ENCODE measurements around the gene DIO1.

DIO1 gene

DNA sequence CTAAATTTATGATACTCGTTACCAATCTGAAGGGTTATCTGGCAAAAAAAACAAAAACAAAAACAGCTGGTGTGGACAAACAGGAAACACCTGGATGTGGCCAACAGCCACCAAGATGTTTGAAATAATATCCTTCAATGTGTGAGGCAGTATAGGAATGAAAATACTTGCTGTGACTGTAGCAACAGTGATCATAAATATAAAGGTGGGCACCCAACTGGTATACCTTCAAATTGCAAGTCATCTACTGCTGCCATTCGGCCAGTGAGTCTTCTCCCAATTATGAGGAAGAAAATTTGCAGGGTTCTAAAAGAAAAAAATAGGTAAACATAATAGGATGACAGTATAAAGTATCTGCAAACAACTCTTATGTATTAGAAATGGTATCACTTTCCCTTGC, 5.3 kb upstream of the DIO1 start:
- TF ChIP-seq, protein P1, sequence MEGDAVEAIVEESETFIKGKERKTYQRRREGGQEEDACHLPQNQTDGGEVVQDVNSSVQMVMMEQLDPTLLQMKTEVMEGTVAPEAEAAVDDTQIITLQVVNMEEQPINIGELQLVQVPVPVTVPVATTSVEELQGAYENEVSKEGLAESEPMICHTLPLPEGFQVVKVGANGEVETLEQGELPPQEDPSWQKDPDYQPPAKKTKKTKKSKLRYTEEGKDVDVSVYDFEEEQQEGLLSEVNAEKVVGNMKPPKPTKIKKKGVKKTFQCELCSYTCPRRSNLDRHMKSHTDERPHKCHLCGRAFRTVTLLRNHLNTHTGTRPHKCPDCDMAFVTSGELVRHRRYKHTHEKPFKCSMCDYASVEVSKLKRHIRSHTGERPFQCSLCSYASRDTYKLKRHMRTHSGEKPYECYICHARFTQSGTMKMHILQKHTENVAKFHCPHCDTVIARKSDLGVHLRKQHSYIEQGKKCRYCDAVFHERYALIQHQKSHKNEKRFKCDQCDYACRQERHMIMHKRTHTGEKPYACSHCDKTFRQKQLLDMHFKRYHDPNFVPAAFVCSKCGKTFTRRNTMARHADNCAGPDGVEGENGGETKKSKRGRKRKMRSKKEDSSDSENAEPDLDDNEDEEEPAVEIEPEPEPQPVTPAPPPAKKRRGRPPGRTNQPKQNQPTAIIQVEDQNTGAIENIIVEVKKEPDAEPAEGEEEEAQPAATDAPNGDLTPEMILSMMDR (conservative IDR thresholded peaks at IDR 0.05; ENCODE audit: low read depth, low read length): no peak
- no peak for DNase-seq (ENCODE audit: low read depth)
- peak overlapping the region; percentile 94 for H3K4me3 ChIP-seq (ENCODE audit: low read length)

DNA sequence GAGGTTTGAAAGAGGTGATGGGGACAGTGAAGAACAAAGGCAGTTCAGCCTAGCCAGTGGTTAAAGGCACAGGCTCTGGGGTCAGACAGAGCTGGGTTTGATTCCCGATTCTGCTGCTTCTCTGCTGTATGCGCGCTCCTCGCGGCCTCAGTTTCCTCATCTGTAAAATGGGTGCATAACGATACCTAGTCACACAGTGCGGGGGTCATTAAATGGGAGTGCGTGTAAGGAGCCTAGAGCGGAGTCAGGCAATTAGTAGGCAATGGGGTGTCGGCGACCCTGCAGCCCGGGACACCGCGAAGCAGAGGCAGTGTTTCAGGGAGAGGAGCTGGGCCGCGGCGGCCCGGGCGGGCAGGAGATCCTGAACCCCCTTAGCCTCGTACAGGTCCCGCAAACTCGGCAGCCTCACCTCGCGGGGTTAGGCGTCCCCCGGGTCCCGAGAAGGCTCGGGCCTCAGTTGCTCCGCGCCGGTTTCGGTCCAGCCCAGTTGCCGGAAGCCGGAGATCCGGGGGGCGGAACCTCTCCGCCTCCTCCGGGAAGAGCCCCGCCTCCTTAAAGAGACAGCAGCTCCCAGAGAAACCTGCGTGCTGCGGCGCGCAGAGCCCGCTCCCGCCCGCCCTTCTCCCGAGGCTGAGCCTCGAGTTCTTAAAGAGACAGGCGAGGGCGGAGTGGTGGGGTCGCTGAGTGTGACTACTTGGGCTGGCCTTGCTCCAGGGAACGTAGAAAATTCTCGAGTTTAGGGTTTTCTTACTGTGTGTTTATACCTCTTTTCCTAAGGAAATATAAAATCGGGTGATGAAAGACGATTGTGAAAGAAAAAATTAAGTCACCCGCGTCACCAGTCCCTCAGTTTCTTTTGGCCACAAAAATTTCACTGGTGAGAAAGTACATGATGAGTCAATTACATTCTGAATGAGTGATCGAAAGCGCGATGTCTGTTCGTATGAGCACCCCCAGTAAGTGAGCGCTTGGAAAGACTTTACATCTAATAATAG, 4.4 kb upstream of the DIO1 start, which contains the start of gene YIPF1:
Gene YIPF1 (minus strand): TSS at position 494 of the 995 bp plus-strand sequence. CDS start 860 bp downstream, outside the sequence.
- TF ChIP-seq, protein P1 (conservative IDR thresholded peaks at IDR 0.05; ENCODE audit: low read depth, low read length): no peak
- H3K4me3 ChIP-seq (ENCODE audit: low read length): peak within 1 kb of the TSS; percentile 94
- peak; percentile 57 for DNase-seq (ENCODE audit: low read depth)

DNA sequence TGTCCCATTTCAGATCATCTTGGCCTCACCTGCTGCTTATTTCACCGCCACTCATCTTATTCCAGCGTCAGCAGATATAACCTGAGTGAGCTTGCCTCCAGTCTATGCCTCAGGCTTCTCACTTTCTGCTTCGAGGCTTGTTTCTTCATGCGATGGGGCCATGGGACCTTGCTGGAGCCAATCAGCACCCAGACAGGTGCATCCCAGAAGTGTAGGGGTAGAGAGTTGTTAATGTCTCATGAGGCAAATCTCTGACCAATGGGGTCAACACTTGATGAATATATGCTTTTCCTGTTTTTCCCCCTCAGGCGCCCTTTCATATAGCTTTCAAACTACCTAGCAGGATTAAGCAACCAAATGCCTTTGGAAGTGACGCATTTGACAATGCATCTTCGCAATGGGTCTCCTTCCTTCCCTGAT, 3.5 kb upstream of the DIO1 start:
- TF ChIP-seq, protein P1 (conservative IDR thresholded peaks at IDR 0.05; ENCODE audit: low read depth, low read length): no peak
- no peak for DNase-seq (ENCODE audit: low read depth)
- H3K4me3 ChIP-seq (ENCODE audit: low read length): peak overlapping the region; percentile 94

DNA sequence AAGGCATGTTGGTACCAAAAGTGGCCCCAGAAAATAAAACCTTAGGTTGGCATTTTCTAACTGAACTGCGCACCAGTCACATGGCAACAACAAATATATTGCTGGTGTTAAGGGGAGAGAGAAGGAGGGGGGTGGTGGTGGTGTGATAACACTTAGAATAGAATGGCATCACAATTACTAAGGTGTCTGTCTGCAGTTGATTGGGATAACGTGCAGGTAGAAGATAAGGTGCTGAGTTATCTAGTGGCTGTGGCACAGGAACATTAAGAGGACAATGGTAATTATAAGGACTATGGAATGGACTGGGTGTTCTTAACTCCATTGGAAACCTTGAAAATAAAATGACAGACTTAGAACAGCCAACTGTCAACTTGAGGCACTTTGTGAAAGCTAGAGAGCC, 3.0 kb upstream of the DIO1 start:
- H3K4me3 ChIP-seq (ENCODE audit: low read length): no peak overlapping the region
- no peak for DNase-seq (ENCODE audit: low read depth)
- TF ChIP-seq, protein P1 (conservative IDR thresholded peaks at IDR 0.05; ENCODE audit: low read depth, low read length): no peak

DNA sequence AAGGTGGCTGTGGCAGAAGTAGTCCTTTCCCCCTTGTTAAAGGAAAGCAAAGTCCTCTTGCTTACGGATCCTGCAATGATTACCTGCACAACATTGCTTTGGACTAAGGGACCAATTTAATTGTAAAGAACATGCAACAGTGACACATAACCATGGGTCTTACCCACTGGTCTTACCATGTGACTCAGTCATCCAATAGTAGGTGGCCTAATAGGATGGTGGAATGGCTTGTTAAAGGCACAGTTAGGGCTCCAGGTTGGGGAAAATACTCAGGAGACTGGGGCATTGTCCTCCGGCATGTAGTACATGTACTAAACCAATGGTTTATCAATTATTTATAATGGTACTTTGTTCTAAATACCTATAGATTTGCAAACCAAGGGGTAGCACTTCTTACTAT, 2.3 kb upstream of the DIO1 start:
- TF ChIP-seq, protein P1 (conservative IDR thresholded peaks at IDR 0.05; ENCODE audit: low read depth, low read length): no peak
- DNase-seq (ENCODE audit: low read depth): no peak
- H3K4me3 ChIP-seq (ENCODE audit: low read length): no peak overlapping the region

DNA sequence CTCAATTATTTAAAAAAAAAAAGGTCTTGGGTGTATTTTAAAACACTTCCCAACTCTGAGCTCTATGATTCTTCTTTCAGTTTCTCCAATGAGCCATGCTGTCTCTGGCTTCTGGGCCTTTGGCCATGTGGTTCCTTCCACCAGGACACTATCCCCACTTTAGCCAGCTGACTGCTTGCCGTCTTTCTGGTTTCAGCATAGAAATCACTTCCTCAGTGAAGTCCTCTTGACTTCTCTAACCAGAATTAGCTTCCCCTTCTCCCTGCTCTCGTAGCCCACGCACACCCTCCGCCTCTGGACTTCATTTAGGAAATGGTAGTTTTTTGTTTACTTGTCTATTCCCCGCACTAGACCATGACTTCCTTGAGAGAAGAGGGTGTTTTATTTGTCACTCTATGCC, 1.1 kb upstream of the DIO1 start:
- H3K4me3 ChIP-seq (ENCODE audit: low read length): no peak overlapping the region
- no peak for DNase-seq (ENCODE audit: low read depth)
- TF ChIP-seq, protein P1 (conservative IDR thresholded peaks at IDR 0.05; ENCODE audit: low read depth, low read length): no peak

DNA sequence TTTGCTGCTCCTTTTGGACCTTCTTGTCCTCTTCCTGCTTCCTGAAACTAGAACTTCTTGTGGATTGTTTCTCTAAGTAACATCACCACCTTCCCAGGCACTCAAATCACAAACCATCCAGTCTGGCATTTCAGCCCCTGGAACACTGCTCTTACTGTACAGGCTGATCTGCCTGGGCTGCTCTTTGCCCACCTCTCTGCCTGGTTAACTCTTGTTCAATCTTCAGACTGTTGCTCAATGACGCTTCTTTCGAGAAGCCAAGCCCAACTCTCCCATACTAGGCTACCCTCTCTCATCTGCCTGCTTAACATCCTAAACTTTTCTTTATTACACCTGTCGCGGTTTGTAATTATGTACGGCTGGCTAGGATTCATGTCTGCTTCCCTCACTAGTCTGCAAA, 657 bp downstream of the DIO1 start:
- TF ChIP-seq, protein P1 (conservative IDR thresholded peaks at IDR 0.05; ENCODE audit: low read depth, low read length): no peak
- DNase-seq (ENCODE audit: low read depth): no peak
- H3K4me3 ChIP-seq (ENCODE audit: low read length): no peak overlapping the region

Data from retinal pigment epithelial cell (primary cell).